Vagina (tissue), 2 donors: ENCODE data around the gene SLC23A2. TPM values are rescaled to one million over a fixed set of nuclear protein-coding genes. Genes with fewer than 3 reads are reported as not detected.

Experiments used
- DNase-seq, 2 donors: peaks; one replicate each; pipeline ENCODE4 v3.0.0-alpha.2; 2017; ENCODE audit errors: extremely low spot score in 2 of 2
- H3K27ac ChIP-seq: fragments of 200-600 bp; sonication (generic); one replicate; pipeline ENCODE4 v1.5.1; 2019
- H3K27me3 ChIP-seq: fragments of 200-600 bp; sonication (generic); one replicate; pipeline ENCODE4 v1.5.1; 2019
- H3K36me3 ChIP-seq, 2 donors: fragments of 200-600 bp; sonication (generic); one replicate each; pipeline ENCODE4 v1.5.1; 2017 to 2019
- H3K4me1 ChIP-seq: fragments of 200-600 bp; sonication (generic); one replicate; pipeline ENCODE4 v1.5.1; 2019
- H3K4me3 ChIP-seq, 2 donors: fragments of 200-600 bp; sonication (generic); 1 replicate in 1 of 2; 2 replicates in 1 of 2; pipeline ENCODE4 v1.5.1; 2016 to 2019
- H3K9me3 ChIP-seq: fragments of 200-600 bp; sonication (generic); one replicate; pipeline ENCODE4 v1.5.1; 2019
- CTCF ChIP-seq, 3 experiments: fragments of 450-650 bp in 2 of 3; fragments of 200-600 bp in 1 of 3; sonication (generic) in 1 of 3; IDR thresholded peaks; one replicate each; pipeline ENCODE4 v1.5.1; 2017 to 2019; ENCODE audit warnings: antibody characterized with exemption in 3 of 3, mild to moderate bottlenecking in 2 of 3, moderate library complexity in 2 of 3
- POLR2A ChIP-seq, 2 donors: fragments of 450-650 bp; IDR thresholded peaks; one replicate each; pipeline ENCODE4 v1.6.1; 2017; ENCODE audit warnings: antibody characterized with exemption in 2 of 2, mild to moderate bottlenecking in 2 of 2, moderate library complexity in 2 of 2
- POLR2AphosphoS5 ChIP-seq, 2 donors: sonication (generic); formaldehyde crosslinking; IDR thresholded peaks; one replicate each; pipeline ENCODE4 v1.9.0; 2017; ENCODE audit warnings: antibody characterized with exemption in 2 of 2, mild to moderate bottlenecking in 2 of 2, low read depth in 1 of 2; ENCODE audit not compliant: insufficient read depth in 1 of 2
- intact Hi-C: fragments of 100-400 bp; cut with DNase I; formaldehyde crosslinking; loops from one replicate; pipeline ENCODE4 v1.15.1; 2023
- total RNA-seq: library from RNA; depleted of rRNA; stranded (reverse); fragments of >200 nt; gene quantifications from one replicate; pipeline ENCODE4 v1.2.3, GENCODE V29; 2016

The SLC23A2 gene
- total RNA-seq, 1 donor from 2014 or later: 14.7 TPM

GRCh38 chr20:4971064-4971463 is 30.2 kb downstream of the SLC23A2 start:
- no peak for DNase-seq

GRCh38 chr20:4967752-4968477 is 33.4 kb downstream of the SLC23A2 start:
- no peak for DNase-seq
- H3K4me3 ChIP-seq: no peak overlapping the region
- intact Hi-C loops: no loop called here
- no peak for TF ChIP-seq CTCF (IDR thresholded peaks at IDR 0.05)
- TF ChIP-seq POLR2AphosphoS5 (IDR thresholded peaks at IDR 0.05; ENCODE audit: insufficient read depth in 1 of 2, low read depth in 1 of 2): no peak
- no peak for TF ChIP-seq POLR2A (IDR thresholded peaks at IDR 0.05)
- no peaks in the 10 kb centered on the region for H3K9me3 ChIP-seq
- peak overlapping the region; percentile 45 for H3K27ac ChIP-seq
- H3K36me3 ChIP-seq: peaks cover 0 to 27% of the 10 kb centered on the region in 2 donors
- H3K27me3 ChIP-seq: no peaks in the 10 kb centered on the region
- peaks cover 11% of the 10 kb centered on the region for H3K4me1 ChIP-seq

More at GRCh38 chr20:4971064-4971463, 30.2 kb downstream of the SLC23A2 start:
- Histone ChIP-seq H3K9me3 (no peaks in the 10 kb centered on the region), H3K4me1 (peaks cover 31% of the 10 kb centered on the region), H3K27me3 (no peaks in the 10 kb centered on the region), H3K4me3 (no peak overlapping the region), H3K36me3 (peaks cover 0 to 27% of the 10 kb centered on the region in 2 donors), H3K27ac (no peak overlapping the region)
- TF ChIP-seq POLR2AphosphoS5 (IDR thresholded peaks at IDR 0.05; ENCODE audit: insufficient read depth in 1 of 2, low read depth in 1 of 2) (no peak), CTCF (IDR thresholded peaks at IDR 0.05) (no peak), POLR2A (IDR thresholded peaks at IDR 0.05) (no peak)
- intact Hi-C loops: no loop called here

GRCh38 chr20:4966826-4967751 is 34.2 kb downstream of the SLC23A2 start:
- H3K27me3 ChIP-seq: no peaks in the 10 kb centered on the region
- intact Hi-C loops: no loop called here
- TF ChIP-seq POLR2AphosphoS5 (IDR thresholded peaks at IDR 0.05; ENCODE audit: insufficient read depth in 1 of 2, low read depth in 1 of 2) (no peak), POLR2A (IDR thresholded peaks at IDR 0.05) (no peak), CTCF (IDR thresholded peaks at IDR 0.05) (no peak)
- DNase-seq: no peak
- peak overlapping the region; percentile 45 for H3K27ac ChIP-seq
- H3K9me3 ChIP-seq: no peaks in the 10 kb centered on the region
- H3K4me1 ChIP-seq: peaks cover 10% of the 10 kb centered on the region
- peaks cover 0 to 27% of the 10 kb centered on the region in 2 donors for H3K36me3 ChIP-seq
- no peak overlapping the region for H3K4me3 ChIP-seq

- TF ChIP-seq CTCF (IDR thresholded peaks at IDR 0.05): no peak
- TF ChIP-seq POLR2AphosphoS5 (IDR thresholded peaks at IDR 0.05; ENCODE audit: insufficient read depth in 1 of 2, low read depth in 1 of 2): no peak
- no peak for TF ChIP-seq POLR2A (IDR thresholded peaks at IDR 0.05)
- peaks cover 25% of the 10 kb centered on the region for H3K4me1 ChIP-seq
- H3K27me3 ChIP-seq: no peaks in the 10 kb centered on the region
- H3K36me3 ChIP-seq: no peaks in the 10 kb centered on the region
- no peak for DNase-seq
- H3K9me3 ChIP-seq: no peaks in the 10 kb centered on the region
- H3K27ac ChIP-seq: no peak overlapping the region
- intact Hi-C loops: no loop called here
- H3K4me3 ChIP-seq: no peak overlapping the region
These were observed 39.0 kb downstream of the SLC23A2 start for GRCh38 chr20:4962241-4962855.
